ACHN (cell line): ENCODE results near the gene CNNM3.
"Not testable (repeated sequence)": the region's sequence is repeated elsewhere in the genome, so short reads cannot be mapped to it uniquely, and the experiment has no call there.

Experiments used
- DNase-seq: peaks from one replicate; pipeline ENCODE4 v3.0.0-alpha.2; 2015
- in situ Hi-C: cut with HindIII; loops from 2 replicates; pipeline ENCODE4 v1.10.0; 2017; ENCODE audit warnings: low sequenced_read_pairs, low pct_ligation_motif_present, low pct_unique_long_range_greater_than_20kb

CNNM3 gene

GRCh38 chr2:96816127-96816835 is at the start of gene CNNM3:
CNNM3 (plus strand) TSS chr2:96816268; CDS start chr2:96816278, 10 bp downstream.
- in situ Hi-C loops = no loop called here
- peak; percentile 94 for DNase-seq

- in situ Hi-C loops = no loop called here
- DNase-seq = no peak
Measured at GRCh38 chr2:96767135-96767871, 48.8 kb upstream of the CNNM3 start.

DNA sequence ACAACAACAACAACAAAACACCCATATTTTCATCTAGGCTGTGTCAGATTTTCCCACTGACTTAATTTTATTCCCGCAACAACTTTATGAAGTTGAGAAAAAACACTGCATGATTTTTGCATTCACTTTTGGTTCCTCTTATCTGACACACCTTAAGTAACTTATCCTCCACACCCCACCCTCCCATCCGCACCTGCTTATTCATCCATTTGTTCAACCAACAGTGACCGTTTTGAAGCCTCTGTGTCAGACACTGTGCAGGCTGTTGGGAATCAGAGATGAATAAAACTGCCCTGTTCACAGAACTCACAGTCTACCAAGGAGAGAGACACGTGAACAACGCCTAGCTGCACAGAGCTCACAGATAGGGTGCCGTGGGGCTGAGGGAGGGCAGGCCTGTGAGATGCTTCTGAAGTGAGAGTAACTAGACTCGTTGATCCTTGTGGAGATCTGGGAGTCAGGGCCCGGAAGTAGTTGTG is 47.9 kb upstream of the CNNM3 start:
- peak; percentile 60 for DNase-seq
- in situ Hi-C loops = no loop called here

DNA sequence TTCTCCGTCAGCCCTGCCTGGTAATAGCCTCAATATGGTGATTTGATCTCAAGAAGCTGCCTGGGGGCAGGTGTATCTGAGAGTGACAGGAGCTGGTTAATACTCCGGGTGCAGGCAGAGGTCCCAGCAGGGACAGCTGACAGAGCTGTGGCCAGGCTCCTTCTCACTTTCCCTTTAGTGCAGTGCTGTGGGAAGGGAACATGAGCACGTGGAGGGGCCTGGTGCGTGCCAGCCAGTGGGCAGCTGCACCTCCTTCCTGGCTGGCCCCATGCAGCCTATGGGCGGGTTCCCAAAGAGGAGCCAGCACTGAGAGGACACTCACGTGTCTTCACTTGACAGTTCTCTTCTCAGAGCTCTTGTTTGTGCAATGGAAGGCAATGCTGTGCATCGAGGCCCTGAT is 46.3 kb upstream of the CNNM3 start:
- DNase-seq = no peak
- in situ Hi-C loops = no loop called here

DNA sequence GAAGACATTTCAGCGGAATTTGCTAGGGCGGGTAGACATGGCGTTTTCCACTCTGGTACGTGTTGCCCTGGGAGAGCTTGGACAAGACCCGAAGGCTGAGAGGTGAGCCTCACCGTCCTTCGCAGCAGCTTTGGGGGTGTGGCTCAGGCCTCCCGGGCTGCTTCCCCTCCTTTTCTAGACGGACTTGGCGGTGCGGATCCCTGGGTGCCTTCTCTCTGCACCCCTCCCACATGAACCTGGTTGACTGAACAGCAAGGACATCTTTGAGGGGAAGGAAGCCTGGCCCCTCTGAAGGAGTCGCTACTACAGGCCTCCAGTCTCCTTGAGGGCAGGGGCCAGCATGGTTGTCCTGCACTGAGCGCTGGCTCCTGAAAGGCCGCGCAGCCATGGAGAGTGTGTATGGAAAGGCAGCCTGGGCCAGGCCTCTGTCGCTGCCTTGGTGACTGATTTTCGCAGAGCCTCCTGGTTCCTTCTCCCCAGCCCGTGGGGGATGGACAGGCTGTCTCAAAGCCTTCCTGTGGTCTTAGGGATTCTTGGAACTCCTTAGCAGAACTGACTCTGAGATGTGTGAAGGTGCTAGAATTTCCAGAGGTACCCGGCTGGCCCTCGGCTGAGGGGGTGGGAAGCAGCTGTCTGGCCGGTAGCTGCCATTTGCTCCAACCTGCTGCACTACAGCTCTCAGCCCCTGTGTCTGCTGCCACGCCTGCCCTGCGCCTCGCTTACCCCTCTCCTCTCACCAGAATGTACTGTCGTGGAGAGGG is 45.4 kb upstream of the CNNM3 start:
- in situ Hi-C loops = no loop called here
- DNase-seq = no peak

- in situ Hi-C loops = no loop called here
- no peak for DNase-seq
Measured at GRCh38 chr2:96771796-96772618, 44.1 kb upstream of the CNNM3 start.

- in situ Hi-C loops = no loop called here
- no peak for DNase-seq
Measured at GRCh38 chr2:96772903-96773671, 43.0 kb upstream of the CNNM3 start.

GRCh38 chr2:96773922-96774321 is 42.1 kb upstream of the CNNM3 start:
- in situ Hi-C loops = no loop called here
- DNase-seq = peak; percentile 39

DNA sequence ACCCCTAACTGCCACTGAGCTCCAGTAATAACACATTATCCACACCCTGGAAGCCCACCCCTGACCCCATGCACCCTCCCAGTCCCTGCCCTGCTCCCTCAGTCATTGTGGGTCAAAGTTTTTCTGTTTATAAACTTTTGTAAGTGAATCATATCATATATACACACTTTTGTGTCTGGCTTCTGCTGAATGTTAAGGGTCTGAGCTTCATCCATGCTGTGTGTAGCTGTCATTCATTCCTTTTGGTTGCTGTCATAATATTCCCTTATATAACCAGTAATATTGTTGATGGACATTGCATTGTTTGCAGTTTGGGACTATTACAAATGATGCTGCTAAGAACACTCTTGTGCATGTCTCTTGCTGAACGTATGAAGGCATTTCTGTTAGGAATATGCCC is 40.9 kb upstream of the CNNM3 start:
- no peak for DNase-seq

DNA sequence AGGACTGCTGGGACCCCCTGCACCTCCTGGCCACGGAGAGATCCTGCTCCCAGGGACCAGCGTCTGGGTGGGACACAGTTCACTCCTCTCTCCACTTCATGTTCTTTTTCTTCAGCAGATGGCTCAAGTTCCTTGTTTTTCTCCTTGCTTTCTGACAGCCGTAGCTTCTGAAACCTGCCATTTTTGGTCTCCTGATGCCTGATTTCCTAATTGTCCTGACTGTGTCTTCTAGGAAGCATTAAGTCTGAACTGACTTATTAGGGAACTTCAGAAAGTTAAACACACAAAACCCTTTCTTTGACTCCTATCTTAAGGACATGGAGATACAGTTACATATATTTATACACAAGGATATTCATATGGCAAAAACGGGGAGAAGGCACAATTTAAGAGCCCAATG is 32.7 kb upstream of the CNNM3 start:
- in situ Hi-C loops = no loop called here
- DNase-seq = no peak

More for the DNA sequence above, 40.9 kb upstream of the CNNM3 start:
- in situ Hi-C loops = no loop called here

GRCh38 chr2:96787411-96787810 is 28.7 kb upstream of the CNNM3 start:
- DNase-seq = no peak
- in situ Hi-C loops = no loop called here

DNA sequence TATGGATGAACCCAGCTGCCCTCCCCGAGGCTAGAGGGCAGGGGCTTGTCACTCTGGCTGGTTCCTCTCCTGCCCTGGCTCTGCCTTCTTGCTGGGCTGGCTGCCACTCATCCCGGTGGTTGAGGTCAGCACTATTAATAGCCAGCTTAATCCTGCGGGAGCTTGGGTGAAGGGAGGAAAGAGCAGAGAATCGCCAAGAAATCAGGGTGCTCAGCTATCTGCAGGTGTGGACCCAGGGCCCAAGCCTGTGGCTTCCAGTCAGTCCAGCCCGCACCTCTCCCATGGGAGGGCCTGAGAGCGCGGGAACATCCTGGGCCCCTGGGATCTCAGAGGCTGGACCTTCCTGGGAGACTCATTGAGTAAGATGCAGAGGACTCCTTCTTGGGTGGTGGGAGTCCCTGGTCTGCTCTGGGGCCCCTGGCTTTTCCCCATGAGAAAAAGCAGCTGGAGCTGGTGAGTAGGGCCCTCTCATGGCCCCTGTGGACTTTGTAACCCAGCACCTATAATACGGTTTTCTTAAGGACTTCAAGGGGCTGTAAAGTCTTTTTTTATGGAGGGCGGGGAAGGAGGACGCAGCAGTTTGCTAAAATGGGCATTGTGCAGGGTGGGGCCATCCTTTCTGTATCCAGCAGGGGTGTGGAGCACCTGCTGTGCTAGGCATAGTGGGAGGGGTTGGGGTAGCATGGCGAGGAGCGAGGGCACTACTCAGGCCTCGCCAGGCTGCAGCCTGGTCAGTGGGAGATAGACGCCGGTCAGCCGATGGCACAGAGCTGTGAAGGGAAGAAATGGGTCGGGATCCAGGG is 27.4 kb upstream of the CNNM3 start:
- DNase-seq = peak; percentile 39
- in situ Hi-C loops = no loop called here

- in situ Hi-C loops = no loop called here
- no peak for DNase-seq
Measured at GRCh38 chr2:96789245-96789617, 26.8 kb upstream of the CNNM3 start.

- in situ Hi-C loops = no loop called here
- DNase-seq = no peak
Measured at GRCh38 chr2:96792772-96793749, 23.0 kb upstream of the CNNM3 start.

DNA sequence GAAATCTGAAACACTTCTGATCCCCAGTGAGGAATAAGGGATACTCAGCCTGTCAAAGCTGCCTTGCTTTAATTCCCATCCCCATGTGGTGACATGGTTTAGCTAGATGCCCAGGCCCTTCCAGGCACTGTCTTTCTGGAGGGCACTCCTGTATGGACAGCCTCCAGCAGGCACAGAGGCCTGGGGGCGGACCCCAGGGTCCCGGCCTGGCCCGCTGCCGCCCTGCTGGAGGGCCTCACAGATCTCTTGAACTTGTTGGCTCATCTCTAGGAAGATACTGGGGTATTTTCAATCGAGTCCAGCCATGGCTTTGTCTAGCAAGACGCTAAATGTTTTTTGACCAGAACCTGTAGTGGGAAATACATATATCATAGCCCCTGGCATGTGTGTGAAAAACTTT is 21.0 kb upstream of the CNNM3 start:
- no peak for DNase-seq
- in situ Hi-C loops = no loop called here

GRCh38 chr2:96796497-96796896 is 19.6 kb upstream of the CNNM3 start:
- DNase-seq, in situ Hi-C loops: not testable (repeated sequence)
